GM21526 (cell line): ENCODE measurements around the gene PDCD11.
"Not testable (repeated sequence)": the region's sequence is repeated elsewhere in the genome, so short reads cannot be mapped to it uniquely, and the experiment has no call there.

Experiments
- ATAC-seq: cut with Tn5 transposase; IDR thresholded peaks from one replicate; pipeline ENCODE4 v1.9.1; 2021; ENCODE audit warnings: moderate library complexity; ENCODE audit not compliant: unreplicated experiment, low FRiP score

PDCD11 gene, protein sequence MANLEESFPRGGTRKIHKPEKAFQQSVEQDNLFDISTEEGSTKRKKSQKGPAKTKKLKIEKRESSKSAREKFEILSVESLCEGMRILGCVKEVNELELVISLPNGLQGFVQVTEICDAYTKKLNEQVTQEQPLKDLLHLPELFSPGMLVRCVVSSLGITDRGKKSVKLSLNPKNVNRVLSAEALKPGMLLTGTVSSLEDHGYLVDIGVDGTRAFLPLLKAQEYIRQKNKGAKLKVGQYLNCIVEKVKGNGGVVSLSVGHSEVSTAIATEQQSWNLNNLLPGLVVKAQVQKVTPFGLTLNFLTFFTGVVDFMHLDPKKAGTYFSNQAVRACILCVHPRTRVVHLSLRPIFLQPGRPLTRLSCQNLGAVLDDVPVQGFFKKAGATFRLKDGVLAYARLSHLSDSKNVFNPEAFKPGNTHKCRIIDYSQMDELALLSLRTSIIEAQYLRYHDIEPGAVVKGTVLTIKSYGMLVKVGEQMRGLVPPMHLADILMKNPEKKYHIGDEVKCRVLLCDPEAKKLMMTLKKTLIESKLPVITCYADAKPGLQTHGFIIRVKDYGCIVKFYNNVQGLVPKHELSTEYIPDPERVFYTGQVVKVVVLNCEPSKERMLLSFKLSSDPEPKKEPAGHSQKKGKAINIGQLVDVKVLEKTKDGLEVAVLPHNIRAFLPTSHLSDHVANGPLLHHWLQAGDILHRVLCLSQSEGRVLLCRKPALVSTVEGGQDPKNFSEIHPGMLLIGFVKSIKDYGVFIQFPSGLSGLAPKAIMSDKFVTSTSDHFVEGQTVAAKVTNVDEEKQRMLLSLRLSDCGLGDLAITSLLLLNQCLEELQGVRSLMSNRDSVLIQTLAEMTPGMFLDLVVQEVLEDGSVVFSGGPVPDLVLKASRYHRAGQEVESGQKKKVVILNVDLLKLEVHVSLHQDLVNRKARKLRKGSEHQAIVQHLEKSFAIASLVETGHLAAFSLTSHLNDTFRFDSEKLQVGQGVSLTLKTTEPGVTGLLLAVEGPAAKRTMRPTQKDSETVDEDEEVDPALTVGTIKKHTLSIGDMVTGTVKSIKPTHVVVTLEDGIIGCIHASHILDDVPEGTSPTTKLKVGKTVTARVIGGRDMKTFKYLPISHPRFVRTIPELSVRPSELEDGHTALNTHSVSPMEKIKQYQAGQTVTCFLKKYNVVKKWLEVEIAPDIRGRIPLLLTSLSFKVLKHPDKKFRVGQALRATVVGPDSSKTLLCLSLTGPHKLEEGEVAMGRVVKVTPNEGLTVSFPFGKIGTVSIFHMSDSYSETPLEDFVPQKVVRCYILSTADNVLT (N-terminal part only)

DNA sequence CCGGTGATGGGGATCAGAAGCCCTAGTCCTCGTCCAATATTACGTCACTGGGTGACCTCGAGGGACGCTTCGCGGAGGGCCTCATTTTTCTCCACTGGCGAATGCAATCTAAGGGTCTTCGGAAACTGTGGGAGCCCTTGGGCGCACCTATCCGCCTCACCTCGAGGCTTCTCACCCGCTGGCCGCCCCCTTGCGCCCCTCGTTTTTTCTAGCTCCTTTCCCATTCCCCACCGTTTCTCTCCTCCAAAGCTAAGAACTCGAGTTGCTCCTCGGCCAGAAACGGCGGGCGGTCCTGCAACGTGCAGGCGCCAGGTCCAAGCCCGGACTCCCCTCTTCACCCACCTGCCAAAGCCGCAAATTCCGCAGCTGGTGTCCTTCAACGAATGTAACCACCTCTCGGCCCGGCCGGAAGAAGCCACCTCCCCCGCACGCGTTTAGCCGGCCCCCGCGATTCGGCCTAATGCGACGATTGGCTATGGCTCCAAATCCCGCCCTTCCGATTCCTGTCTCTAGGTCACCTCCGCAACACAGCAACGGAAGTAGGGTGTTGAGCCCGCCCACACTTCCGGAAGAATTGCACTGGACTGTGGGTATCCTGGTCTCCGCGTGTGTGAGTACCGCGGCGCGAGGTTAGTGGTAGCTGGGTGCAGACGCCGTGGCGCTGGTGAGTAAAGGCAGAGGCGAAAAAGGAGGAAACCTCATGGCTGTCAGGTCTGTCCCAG is at the start of gene PDCD11, which contains the start of gene ATP5MK:
PDCD11 (plus strand) TSS at position 560 of the 722 bp plus-strand sequence. CDS start 1,801 bp downstream, outside the sequence.
ATP5MK (minus strand) TSS at position 409 of the 722 bp plus-strand sequence. CDS start 4,018 bp downstream, outside the sequence.
- ATAC-seq: peak; percentile 93

DNA sequence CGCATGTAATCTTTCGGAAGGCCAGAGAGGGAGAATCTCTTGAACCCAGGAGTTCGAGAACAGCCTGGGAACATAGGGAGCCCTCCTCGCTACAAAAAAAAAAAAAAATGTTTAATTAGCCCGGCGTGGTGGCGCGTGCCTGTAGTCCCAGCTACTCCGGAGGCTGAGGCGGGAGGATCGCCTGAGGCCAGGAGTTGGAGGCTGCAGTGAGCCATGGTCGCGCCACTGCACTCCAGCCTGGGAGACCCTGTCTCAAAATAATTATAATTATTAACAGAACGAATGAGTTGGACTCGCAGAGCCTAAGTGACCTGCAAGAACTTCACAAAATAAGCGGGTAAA is 46.3 kb upstream of the PDCD11 start:
- no peak for ATAC-seq

DNA sequence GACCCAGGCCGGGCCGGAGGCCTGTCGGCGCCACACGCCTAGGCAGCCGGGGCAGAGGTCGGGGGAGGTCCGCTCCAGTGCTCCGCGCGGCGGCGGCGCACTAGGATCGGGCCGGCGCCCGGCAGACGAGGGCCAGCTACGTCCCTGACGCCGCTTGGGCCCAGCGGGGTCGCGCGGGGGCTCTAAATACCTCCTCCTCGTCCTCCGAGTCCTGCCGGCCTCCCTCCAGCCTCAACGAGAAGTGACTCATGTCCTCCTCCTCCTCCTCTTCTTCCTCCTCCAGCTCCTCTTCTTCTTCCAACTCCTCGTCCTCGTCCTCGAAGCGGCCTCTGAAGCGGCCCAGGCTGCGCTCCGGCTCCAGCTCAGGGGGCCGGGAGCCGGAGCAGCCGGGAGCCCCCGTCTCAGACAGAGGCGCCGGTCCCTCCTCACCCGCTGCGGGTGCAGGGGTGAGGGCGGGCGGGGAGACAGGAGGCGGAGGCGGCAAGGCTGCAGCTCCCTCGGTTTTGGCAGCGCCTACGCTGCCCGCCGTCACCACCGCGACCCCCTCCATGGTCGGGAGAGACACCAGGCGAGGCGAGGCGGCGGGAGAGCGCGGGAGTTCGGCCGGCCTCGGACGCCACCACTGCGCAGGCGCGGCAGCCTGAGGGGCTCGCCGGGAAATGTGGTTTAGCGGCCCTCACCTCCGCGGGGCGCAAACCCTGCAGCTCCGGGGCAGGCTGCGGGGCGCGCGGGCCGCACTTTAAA is 45.7 kb upstream of the PDCD11 start, which contains the start of gene PCGF6:
PCGF6 (minus strand) TSS at position 624 of the 744 bp plus-strand sequence; CDS start at position 550, 74 bp downstream.
- ATAC-seq: peak; percentile 81

DNA sequence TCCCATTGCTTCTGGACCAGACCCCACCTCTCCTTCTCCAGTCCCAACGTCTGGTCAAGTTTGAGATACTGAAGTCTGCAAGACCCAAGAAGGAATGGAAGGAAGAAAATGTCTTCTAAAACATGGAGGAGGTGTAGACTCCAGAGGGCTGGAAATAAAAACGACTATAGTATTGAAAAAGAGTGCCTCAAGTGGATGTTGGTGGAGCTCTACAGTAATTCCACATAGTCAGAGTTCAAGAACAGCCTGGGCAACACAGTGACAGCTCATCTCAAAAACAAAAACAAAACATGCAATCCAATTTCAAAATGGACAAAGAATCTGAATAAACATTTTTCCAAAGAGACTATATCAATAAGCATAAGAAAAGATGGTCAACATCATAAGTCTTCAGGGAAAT is 43.1 kb upstream of the PDCD11 start:
- no peak for ATAC-seq

DNA sequence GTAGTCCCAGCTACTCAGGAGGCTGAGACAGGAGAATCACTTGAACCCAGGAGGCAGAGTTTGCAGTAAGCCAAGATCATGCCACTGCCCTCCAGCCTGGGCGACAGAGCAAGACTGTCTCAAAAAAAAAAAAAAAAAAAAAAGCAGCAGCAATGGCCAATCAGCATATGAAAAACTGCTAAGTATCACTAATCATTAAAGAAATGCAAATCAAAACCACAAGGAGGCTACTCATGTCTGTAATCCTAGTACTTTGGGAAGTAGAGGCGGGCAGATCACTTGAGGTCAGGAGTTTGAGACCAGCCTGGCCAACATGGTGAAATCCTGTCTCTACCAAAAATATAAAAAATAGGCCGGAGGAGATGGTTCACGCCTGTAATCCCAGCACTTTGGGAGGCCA is 41.9 kb upstream of the PDCD11 start:
- ATAC-seq: not testable (repeated sequence)

DNA sequence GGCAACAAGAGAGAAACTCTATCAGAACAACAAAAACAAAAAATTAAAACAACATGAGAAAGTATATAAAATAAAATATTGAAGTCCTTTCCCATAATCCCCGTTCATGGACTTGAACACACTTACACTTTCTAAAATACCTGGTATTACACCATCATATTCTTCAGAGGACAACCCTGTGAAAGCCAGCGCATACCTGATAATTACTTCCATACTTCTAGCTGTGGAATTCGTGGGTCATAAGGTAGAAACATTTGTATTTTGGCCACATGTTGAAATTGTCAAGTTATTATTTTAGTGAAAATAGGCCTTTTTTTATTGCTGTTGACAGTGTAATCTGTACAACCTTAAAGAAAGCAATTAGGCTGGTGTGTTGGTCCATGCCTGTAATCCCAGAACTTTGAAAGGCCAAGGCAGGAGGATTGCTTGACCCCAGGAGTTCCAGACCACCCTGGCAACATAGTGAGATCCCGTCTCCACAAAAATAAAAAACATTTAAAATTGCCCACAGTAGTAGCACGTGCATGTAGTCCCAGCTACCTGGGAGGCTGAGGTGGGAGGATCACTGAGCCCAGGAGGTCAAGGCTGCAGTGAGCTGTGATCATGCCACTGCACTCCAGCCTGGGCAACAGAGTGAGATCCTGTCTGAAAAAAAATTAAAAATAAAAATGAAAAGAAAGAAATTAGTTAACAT is 40.4 kb upstream of the PDCD11 start:
- no peak for ATAC-seq

DNA sequence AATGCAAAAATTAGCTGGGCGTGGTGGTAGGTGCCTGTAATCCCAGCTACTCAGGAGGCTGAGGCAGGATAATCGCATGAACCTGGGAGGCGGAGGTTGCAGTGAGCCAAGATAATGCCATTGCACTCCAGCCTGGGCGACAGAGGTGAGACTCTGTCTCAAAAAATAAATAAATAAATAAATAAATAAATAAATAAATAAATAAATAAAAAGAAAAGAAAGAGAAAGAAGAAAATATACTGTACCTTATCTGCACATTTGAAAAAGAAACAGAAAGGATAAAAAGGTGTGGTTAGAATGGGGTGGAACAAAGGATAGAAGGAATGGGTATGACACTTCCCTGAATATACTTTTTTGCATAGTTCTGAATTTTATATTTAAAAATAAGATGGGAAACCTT is 36.9 kb upstream of the PDCD11 start:
- not testable (repeated sequence) for ATAC-seq

DNA sequence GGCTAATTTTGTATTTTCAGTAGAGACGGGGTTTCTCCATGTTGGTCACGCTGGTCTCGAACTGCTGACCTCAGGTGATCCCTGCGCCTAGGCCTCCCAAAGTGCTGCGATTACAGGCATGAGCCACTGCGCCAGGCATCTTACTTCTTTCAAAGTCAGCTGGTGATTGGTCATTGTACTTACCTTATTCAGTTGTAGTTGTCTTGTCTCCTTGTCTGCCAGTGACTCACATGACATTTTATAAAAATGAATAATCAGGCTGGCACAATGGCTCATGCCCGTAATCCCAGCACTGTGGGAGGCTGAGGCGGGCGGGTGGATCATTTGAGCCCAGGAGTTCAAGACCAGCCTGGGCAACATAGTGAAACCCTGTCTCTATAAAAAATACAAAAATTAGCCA is 35.6 kb upstream of the PDCD11 start:
- not testable (repeated sequence) for ATAC-seq

DNA sequence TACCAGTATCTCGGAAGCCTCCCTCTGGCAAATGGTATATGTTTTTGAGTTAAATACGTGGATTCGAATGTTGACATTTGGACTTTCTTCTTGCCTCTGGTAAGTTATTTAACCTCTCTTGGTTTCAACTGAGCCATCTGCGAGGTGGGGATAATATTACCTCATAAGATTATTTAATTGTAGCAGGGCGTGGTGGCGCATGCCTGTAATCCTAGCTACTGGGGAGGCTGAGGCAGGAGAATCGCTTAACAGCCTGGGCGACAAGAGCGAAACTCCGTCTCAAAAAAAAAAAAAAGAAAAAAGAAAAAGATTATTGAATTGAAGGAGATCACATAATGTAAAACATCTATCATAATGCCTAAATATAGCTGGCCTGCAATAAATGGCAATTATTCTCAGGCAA is 29.0 kb upstream of the PDCD11 start:
- no peak for ATAC-seq

DNA sequence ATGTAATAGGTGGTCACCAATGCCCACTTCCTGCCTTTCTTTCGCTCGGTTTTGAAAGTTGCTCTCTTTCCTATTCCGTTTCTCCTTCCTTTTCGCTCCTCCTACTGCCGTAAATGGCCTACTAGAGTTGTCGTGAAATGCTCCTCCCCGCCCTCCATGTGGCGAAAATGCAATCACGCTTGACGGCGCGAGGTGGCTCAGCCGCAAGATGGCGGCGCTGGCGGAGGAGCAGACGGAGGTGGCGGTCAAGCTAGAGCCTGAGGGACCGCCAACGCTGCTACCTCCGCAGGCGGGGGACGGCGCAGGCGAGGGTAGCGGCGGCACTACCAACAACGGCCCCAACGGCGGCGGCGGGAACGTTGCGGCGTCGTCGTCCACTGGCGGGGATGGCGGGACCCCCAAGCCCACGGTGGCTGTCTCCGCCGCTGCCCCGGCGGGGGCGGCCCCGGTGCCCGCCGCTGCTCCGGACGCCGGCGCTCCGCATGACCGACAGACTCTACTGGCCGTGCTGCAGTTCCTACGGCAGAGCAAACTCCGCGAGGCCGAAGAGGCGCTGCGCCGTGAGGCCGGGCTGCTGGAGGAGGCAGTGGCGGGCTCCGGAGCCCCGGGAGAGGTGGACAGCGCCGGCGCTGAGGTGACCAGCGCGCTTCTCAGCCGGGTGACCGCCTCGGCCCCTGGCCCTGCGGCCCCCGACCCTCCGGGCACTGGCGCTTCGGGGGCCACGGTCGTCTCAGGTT is 28.5 kb upstream of the PDCD11 start, which contains the start of gene TAF5:
TAF5 (plus strand) TSS at position 195 of the 737 bp plus-strand sequence; CDS start at position 209, 14 bp downstream.
- ATAC-seq: peak; percentile 42

DNA sequence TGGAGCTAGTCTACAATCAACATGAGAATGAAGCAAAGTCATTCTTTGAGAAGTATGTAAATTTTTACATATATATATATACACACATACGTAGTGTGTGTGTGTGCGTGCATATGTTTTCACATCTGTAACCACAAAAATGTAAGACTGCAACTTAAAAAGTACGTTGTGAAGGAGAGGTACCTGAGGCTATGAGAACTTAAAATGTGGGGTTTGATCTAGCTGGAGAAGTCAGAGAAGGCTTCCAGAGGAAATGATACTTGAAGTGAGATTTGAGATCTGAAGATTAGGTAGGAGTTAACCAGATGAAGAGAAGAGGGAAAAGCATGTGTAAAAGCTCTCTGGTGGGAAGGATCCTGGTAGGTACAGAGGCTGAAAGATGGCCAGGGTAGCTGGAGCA is 22.9 kb upstream of the PDCD11 start:
- ATAC-seq: no peak

DNA sequence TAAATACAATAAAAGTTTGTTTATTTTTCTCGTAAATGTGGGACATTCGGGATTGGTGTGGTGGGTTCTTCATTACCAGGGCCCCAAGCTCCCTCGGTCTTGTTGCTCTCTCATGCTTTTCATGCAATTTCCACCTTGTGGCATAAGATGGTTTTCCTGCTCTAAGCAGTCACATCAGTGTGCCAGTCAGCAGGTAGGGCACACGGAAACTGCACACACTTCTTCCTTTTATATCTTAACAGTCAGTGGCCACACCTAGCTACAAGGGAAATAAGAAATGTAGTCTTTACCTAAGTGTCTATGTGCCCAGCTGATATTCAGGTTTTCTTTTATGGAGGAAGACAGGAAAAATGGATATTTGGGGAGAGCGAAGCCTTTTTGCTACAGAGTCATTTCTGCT is 22.2 kb upstream of the PDCD11 start:
- no peak for ATAC-seq

DNA sequence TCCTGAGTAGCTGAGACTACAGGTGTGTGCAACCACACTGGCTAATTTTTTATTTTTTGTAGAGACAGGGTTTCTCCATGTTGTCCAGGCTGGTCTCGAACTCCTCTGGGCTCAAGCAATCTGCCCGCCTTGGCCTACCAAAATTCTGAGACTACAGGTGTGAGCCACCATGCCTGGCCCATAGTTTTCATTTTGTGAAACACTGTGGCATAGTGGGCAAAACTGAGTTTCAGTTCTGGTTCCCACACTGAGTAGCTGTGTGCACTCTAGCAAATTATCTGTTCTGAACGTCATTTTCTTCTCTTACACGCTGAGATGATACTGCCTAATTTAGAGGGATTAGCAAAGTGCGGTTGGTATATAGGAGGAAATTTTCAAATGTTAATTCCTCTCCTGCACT is 13.7 kb upstream of the PDCD11 start:
- ATAC-seq: no peak

DNA sequence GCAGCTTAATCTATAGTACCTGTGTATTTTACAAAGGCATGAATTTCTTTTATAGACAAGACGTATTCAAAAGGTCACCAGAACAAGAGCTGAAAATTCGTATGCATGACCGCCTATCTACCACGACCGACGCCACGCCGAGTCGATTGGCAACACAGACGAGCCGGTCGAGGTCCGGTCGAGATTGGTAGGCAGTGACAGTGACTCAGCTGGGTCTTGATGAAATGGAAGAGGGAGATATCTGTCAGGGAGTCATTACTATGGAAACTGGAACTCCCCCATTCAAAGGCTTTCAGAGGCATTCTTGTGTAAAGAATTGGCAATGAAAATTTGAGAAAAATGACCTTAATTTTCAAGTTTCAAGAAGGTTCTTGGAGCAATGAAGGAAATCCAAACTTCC is 2.2 kb upstream of the PDCD11 start:
- ATAC-seq: no peak

DNA sequence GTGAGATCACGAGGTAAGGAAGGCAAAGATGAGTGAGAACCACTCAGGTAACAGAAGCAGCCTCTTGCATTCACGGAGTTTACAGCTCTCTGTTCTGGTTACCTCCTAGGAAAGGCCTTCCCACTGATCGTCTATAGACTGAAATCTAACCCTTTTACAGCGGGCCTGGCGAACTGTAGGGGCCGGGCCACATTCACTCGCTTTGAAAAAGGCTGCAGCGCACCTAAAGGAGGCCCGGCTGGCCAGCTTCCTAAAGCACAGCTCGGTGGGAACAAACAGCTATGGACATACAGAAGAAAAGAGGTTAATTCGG is 716 bp upstream of the PDCD11 start:
- ATAC-seq: no peak

DNA sequence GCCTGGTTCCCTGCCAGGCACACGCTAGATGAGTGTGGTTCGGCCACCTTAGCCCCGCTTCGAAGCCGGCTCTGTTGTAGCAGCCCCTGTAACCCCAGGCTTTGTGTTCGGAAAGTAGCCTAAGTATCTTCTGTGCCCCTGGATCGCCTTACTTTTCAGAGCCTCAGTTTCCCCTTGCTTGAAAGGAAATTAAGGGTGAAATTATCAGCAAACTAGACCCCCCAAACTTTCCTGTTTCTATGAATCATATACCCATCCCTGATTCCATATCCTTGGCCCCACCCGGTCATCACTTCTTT is 312 bp downstream of the PDCD11 start:
- ATAC-seq: no peak

DNA sequence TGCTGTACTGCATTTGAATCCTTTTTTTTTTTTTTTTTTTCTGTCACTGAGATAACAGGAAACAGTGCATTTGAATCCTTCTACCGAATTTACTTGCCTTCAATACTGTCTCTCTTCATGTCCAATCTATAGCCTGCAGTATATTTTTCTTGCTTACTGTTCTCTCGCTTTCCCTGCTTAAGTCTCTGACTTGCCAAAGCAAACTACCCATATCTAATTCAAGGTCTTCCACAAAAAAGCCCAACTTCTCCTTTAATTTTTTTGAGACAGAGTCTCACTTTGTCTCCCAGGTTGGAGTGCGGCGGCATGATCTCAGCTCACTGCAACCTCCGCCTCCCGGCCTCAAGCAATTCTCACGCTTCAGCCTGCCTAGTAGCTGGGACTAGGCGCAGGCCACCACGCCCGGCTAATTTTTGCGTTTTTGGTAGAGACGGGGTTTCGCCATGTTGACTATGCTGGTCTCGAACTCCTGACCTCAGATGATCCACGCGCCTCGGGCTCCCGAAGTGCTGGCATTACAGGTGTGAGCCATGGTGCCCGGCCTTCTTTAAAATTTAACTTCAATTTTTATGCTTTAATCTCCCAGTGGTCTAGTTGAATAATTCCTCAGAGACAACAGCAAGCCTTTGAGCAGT is 882 bp downstream of the PDCD11 start:
- ATAC-seq: no peak

DNA sequence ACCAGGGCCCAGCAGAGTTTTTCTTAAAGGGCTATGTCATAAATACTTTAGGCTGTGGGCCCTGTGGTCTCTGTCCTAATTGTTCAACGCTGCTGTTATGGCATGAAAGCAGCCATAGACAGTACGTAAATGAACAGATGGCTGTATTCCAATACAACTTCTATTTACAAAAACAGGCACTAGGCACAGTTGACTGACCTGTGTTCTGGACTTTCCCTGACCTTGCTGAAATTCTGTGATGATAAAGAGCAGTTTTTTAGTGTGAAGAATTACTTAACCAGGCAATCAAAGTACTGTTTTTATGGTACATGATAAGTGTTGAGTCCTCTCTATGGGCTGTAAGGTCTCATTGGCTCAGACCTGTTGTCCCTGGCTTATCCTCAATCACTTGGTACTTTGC is 17.1 kb downstream of the PDCD11 start:
- no peak for ATAC-seq
